ENCODE data around the gene RERE. TPM values are rescaled to one million over a fixed set of nuclear protein-coding genes. Genes with fewer than 3 reads are reported as not detected.
A peak's percentile ranks its signal among the peaks of the same experiment; 100 is the strongest.

Gene RERE
- total and polyA plus RNA-seq, 12 donors = 33.4 to 146 (median 72.7) TPM

DNA sequence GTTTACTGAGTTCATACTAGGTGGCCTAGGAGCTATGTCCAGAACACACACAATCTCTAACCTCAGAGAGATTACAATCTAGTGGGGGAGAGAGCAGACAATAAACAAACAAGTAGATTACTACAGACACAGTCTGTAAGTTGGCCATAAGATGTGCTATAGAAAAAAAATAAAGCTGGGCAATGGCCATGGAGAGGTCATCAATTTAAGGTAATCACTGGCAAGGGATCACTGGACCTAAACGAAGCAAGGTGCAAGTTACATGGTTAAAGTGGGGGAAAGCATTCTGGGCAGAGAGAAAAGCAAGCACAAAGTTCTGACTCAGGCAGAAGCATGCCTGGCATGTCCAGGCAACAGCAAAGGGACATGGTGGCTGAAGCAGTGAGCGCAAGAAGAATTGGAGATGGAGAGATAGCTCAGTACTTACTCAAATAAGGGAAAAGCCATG lies 147.0 kb downstream of the RERE start:
- Histone ChIP-seq H3K4me3 (no peak overlapping the region), H3K36me3 (replicated peaks in 1 of 2) (no peaks in the 10 kb centered on the region), H3K9me3 (replicated peaks in 1 of 3) (no peaks in the 10 kb centered on the region), H3K27ac (no peak overlapping the region), H3K27me3 (no peaks in the 10 kb centered on the region), H3K4me1 (replicated peaks in 1 of 2) (peaks cover 9 to 55% of the 10 kb centered on the region in 2 donors)
- no peak for DNase-seq
- WGBS, 4 donors = 67 to 81% (median 75%) methylated on average over 2 of the region's 2 CpGs
- no peak for TF ChIP-seq POLR2A (IDR thresholded peaks at IDR 0.05)
- TF ChIP-seq CTCF (IDR thresholded peaks at IDR 0.05) = no peak
- intact Hi-C loops (cut with DNase I) = loop anchor here in 1 of 2 donors (5.0 kb wide), 1 partner anchor 103 kb away; no protein-coding TSS in a partner anchor

GRCh38 chr1:8669606-8670335 lies 147.7 kb downstream of the RERE start:
- Histone ChIP-seq H3K9me3 (replicated peaks in 1 of 3) (no peaks in the 10 kb centered on the region), H3K36me3 (replicated peaks in 1 of 2) (no peaks in the 10 kb centered on the region), H3K27me3 (no peaks in the 10 kb centered on the region), H3K4me1 (replicated peaks in 1 of 2) (peaks cover 9 to 61% of the 10 kb centered on the region in 2 donors), H3K4me3 (no peak overlapping the region), H3K27ac (no peak overlapping the region)
- intact Hi-C loops (cut with DNase I) = loop anchor here in 1 of 2 donors (5.0 kb wide), 1 partner anchor 102 kb away; no protein-coding TSS in a partner anchor
- DNase-seq = no peak
- 76 to 87% (median 81%) methylated on average over 4 of the region's 4 CpGs for WGBS, 4 donors
- no peak for TF ChIP-seq POLR2A (IDR thresholded peaks at IDR 0.05)
- TF ChIP-seq CTCF (IDR thresholded peaks at IDR 0.05) = no peak

- 58 to 62% (median 60%) methylated on average over 5 of the region's 5 CpGs for WGBS, 4 donors
- intact Hi-C loops (cut with DNase I) = no loop called here
- peak; percentile 45 to 83 (median 78) for DNase-seq
These were observed 149.4 kb downstream of the RERE start for GRCh38 chr1:8667869-8668594.

More at GRCh38 chr1:8667869-8668594, 149.4 kb downstream of the RERE start:
- Histone ChIP-seq H3K27ac (peak overlapping the region in 3 of 5 donors; percentile 40 to 54 (median 41)), H3K4me1 (replicated peaks in 1 of 2) (peaks cover 9 to 72% of the 10 kb centered on the region in 2 donors), H3K36me3 (replicated peaks in 1 of 2) (no peaks in the 10 kb centered on the region), H3K9me3 (replicated peaks in 1 of 3) (no peaks in the 10 kb centered on the region), H3K27me3 (no peaks in the 10 kb centered on the region), H3K4me3 (no peak overlapping the region)
- TF ChIP-seq POLR2A (IDR thresholded peaks at IDR 0.05) (no peak), CTCF (IDR thresholded peaks at IDR 0.05) (no peak)

Measured in adrenal gland (tissue), 12 donors.